ENCODE measurements around the gene ZNF639. TPM values are rescaled to one million over a fixed set of nuclear protein-coding genes. Genes with fewer than 3 reads are reported as not detected.

Gene ZNF639
- total RNA-seq, 1 experiment from 2014 or later: 47.5 TPM

GRCh38 chr3:179363332-179363731 is 40.5 kb downstream of the ZNF639 start:
- no peak for TF ChIP-seq ZFX (IDR thresholded peaks at IDR 0.05)
- no peak for TF ChIP-seq JUND (IDR thresholded peaks at IDR 0.05)
- TF ChIP-seq RAD21 (IDR thresholded peaks at IDR 0.05; ENCODE audit: low read depth): no peak
- TF ChIP-seq EZH2phosphoT487 (IDR thresholded peaks at IDR 0.05; ENCODE audit: borderline replicate concordance): no peak
- TF ChIP-seq CEBPB (IDR thresholded peaks at IDR 0.05; ENCODE audit: low read depth): no peak
- no peak for TF ChIP-seq ZNF274 (IDR thresholded peaks at IDR 0.05; ENCODE audit: low read depth, low read length)
- TF ChIP-seq ATF3 (IDR thresholded peaks at IDR 0.05): no peak
- no peak for TF ChIP-seq TCF7L2 (IDR thresholded peaks at IDR 0.05; ENCODE audit: borderline replicate concordance, extremely low read depth, insufficient read depth, insufficient read length)
- no peak for TF ChIP-seq YY1 (IDR thresholded peaks at IDR 0.05; ENCODE audit: extremely low read depth, insufficient replicate concordance, low read depth, low read length)
- TF ChIP-seq EZH2 (IDR thresholded peaks at IDR 0.05): no peak
- TF ChIP-seq POLR2A (IDR thresholded peaks at IDR 0.05; ENCODE audit: borderline replicate concordance, extremely low read depth, insufficient read depth, insufficient read length): no peak
- no peak for TF ChIP-seq SP1 (IDR thresholded peaks at IDR 0.05; ENCODE audit: low read depth)
- TF ChIP-seq SIN3A (IDR thresholded peaks at IDR 0.05; ENCODE audit: low read depth): no peak
- no peak for TF ChIP-seq SRF (IDR thresholded peaks at IDR 0.05; ENCODE audit: low read depth)
- TF ChIP-seq CBX3 (IDR thresholded peaks at IDR 0.05; ENCODE audit: low read depth): no peak
- TF ChIP-seq MAX (IDR thresholded peaks at IDR 0.05): no peak
- TF ChIP-seq EGR1 (IDR thresholded peaks at IDR 0.05; ENCODE audit: low read depth): no peak
- TF ChIP-seq ELF1 (IDR thresholded peaks at IDR 0.05; ENCODE audit: borderline replicate concordance, low read depth): no peak
- peaks cover 7 to 26% of the 10 kb centered on the region in 2 experiments; a peak in 3 of 4 replicates for H3K36me3 ChIP-seq (ENCODE audit: control insufficient read depth in 1 of 2, insufficient read depth in 2 of 2, low read length in 2 of 2)

More at GRCh38 chr3:179363332-179363731, 40.5 kb downstream of the ZNF639 start:
- intact Hi-C loops (cut with micrococcal nuclease): no loop called here
- H3K9me2 ChIP-seq (ENCODE audit: insufficient read depth): no peaks in the 10 kb centered on the region
- H3K9ac ChIP-seq (ENCODE audit: low read length): no peak overlapping the region
- no peaks in the 10 kb centered on the region for H3K79me2 ChIP-seq (ENCODE audit: insufficient read depth, low read length)
- H3K27ac ChIP-seq (ENCODE audit: low read depth, low read length): no peak overlapping the region
- H4K20me1 ChIP-seq (ENCODE audit: insufficient read depth): no peaks in the 10 kb centered on the region
- no peak overlapping the region for H2AFZ ChIP-seq (ENCODE audit: low read depth, low read length, poor library complexity, severe bottlenecking)
- H3K9me3 ChIP-seq (ENCODE audit: control insufficient read depth in 1 of 2, insufficient read depth in 1 of 2, low read depth in 1 of 2, low read length in 2 of 2): no peaks in the 10 kb centered on the region
- ChIA-PET RAD21 (ENCODE audit: low non-redundant PET in 1 of 2, low total read pairs in 2 of 2, uncharacterized antibody in 2 of 2, unreplicated experiment in 2 of 2) (no interaction called here), POLR2A (no interaction called here), CTCF (no interaction called here)
- H3K27me3 ChIP-seq (ENCODE audit: insufficient read depth, low read length): no peaks in the 10 kb centered on the region
- ATAC-seq (no peak), DNase-seq (ENCODE audit: low read depth, low spot score) (no peak)
- H3K4me3 ChIP-seq (replicated peaks in 1 of 2; ENCODE audit: low read depth in 1 of 2, low read length in 2 of 2): no peak overlapping the region
- H3K4me2 ChIP-seq (ENCODE audit: low read length): no peak overlapping the region
- no peaks in the 10 kb centered on the region for H3K4me1 ChIP-seq (ENCODE audit: control insufficient read depth in 1 of 2, insufficient read depth in 2 of 2, low read length in 2 of 2)
- no TSS peak for BruUV-seq (replicated peaks)
